SK-N-SH (cell line): ENCODE measurements around the gene GDNF. TPM values are rescaled to one million over a fixed set of nuclear protein-coding genes. Genes with fewer than 3 reads are reported as not detected.
A peak's percentile ranks its signal among the peaks of the same experiment; 100 is the strongest.

Experiments
- CTCF ChIA-PET: fragments of 300-600, 350-600 bp; formaldehyde crosslinking; extraction: SDS; loops from one replicate; lab custom pipeline; 2021; lab: Yijun Ruan, JAX
- POLR2A ChIA-PET: fragments of 350-600 bp; sonication (Branson Sonifier 250); formaldehyde crosslinking; extraction: SDS; loops from one replicate; lab custom pipeline; 2020; ENCODE audit warnings: antibody characterized with exemption, inconsistent platforms; lab: Yijun Ruan, JAX
- DNase-seq: peaks from one replicate; pipeline ENCODE4 v3.0.0; 2012
- H2AFZ ChIP-seq: fragments of 200-600 bp; sonication (generic); 2 replicates; pipeline ENCODE4 v1.8.1; 2016; ENCODE audit warnings: antibody characterized with exemption, mild to moderate bottlenecking, low read depth
- H3F3A ChIP-seq: fragments of 200-600 bp; sonication (generic); replicated peaks from 2 replicates; pipeline ENCODE3; 2016; ENCODE audit warnings: antibody characterized with exemption, mild to moderate bottlenecking; ENCODE audit not compliant: insufficient read depth
- H3K27ac ChIP-seq, 2 experiments: fragments of 200-500 bp in 1 of 2; fragments of 200-600 bp in 1 of 2; sonication (Bioruptor generic) in 1 of 2; sonication (generic), shearing (Covaris generic) in 1 of 2; 2 replicates each; pipeline versions ENCODE4 v1.5.1 to v1.6.1; 2014 to 2016; ENCODE audit warnings: low read depth in 2 of 2, inconsistent platforms in 1 of 2, low read length in 1 of 2, mild to moderate bottlenecking in 1 of 2, mixed read lengths in 1 of 2
- H3K27me3 ChIP-seq: fragments of 200-600 bp; sonication (generic), shearing (Covaris generic); 2 replicates; pipeline ENCODE4 v1.6.1; 2016; ENCODE audit warnings: mixed run types; ENCODE audit not compliant: insufficient read depth
- H3K36me3 ChIP-seq, 2 experiments: fragments of 200-500 bp in 1 of 2; fragments of 200-600 bp in 1 of 2; sonication (Bioruptor generic) in 1 of 2; sonication (generic) in 1 of 2; replicated peaks in 1 of 2; 2 replicates each; pipeline versions ENCODE3 to v1.5.1; 2014 to 2016; ENCODE audit warnings: low read length in 1 of 2, mild to moderate bottlenecking in 1 of 2; ENCODE audit not compliant: insufficient read depth in 2 of 2, control insufficient read depth in 1 of 2
- H3K4me1 ChIP-seq, 2 experiments: fragments of 200-500 bp in 1 of 2; fragments of 200-600 bp in 1 of 2; sonication (Bioruptor generic) in 1 of 2; sonication (generic), shearing (Covaris generic) in 1 of 2; 2 replicates each; pipeline versions ENCODE4 v1.5.1 to v1.6.1; 2014 to 2016; ENCODE audit warnings: low read depth in 1 of 2, low read length in 1 of 2, mixed run types in 1 of 2; ENCODE audit not compliant: insufficient read depth in 2 of 2, control insufficient read depth in 1 of 2
- H3K4me2 ChIP-seq: fragments of 200-600 bp; sonication (generic), shearing (Covaris generic); 2 replicates; pipeline ENCODE4 v1.6.1; 2017; ENCODE audit warnings: mixed run types
- H3K4me3 ChIP-seq, 2 experiments: fragments of 200-500 bp in 1 of 2; fragments of 200-600 bp in 1 of 2; sonication (Bioruptor generic) in 1 of 2; sonication (generic), shearing (Covaris generic) in 1 of 2; 2 replicates each; pipeline versions ENCODE4 v1.5.1 to v1.8.1; 2014 to 2016; ENCODE audit warnings: low read depth in 2 of 2, inconsistent platforms in 1 of 2, low read length in 1 of 2, mild to moderate bottlenecking in 1 of 2, mixed read lengths in 1 of 2, moderate library complexity in 1 of 2
- H3K79me2 ChIP-seq: fragments of 200-600 bp; sonication (generic); 2 replicates; pipeline ENCODE4 v1.8.1; 2017; ENCODE audit warnings: mild to moderate bottlenecking; ENCODE audit not compliant: insufficient read depth
- H3K9ac ChIP-seq: fragments of 200-600 bp; sonication (generic); 2 replicates; pipeline ENCODE4 v1.6.1; 2017; ENCODE audit warnings: mixed run types
- H3K9me2 ChIP-seq: fragments of 200-600 bp; sonication (generic); 2 replicates; pipeline ENCODE4 v1.6.1; 2017; ENCODE audit warnings: mixed run types
- H3K9me3 ChIP-seq: fragments of 200-600 bp; sonication (generic); 2 replicates; pipeline ENCODE4 v1.6.1; 2017; ENCODE audit warnings: mixed run types, mild to moderate bottlenecking, moderate library complexity
- H4K20me1 ChIP-seq: fragments of 200-600 bp; sonication (generic); 2 replicates; pipeline ENCODE4 v1.6.1; 2017; ENCODE audit warnings: mild to moderate bottlenecking, mixed run types; ENCODE audit not compliant: insufficient read depth
- CTCF ChIP-seq: fragments of 200-600 bp; sonication (generic); IDR thresholded peaks from 2 replicates; pipeline ENCODE4 v1.6.1; 2017; ENCODE audit warnings: antibody characterized with exemption, mild to moderate bottlenecking, moderate library complexity
- ELF1 ChIP-seq: IDR thresholded peaks from 2 replicates; pipeline ENCODE4 v1.4.0; 2012
- EP300 ChIP-seq, 2 experiments: IDR thresholded peaks; 2 replicates each; pipeline versions ENCODE4 v1.4.0 to v1.6.1; 2012; ENCODE audit warnings: borderline replicate concordance in 1 of 2, low read depth in 1 of 2, low read length in 1 of 2
- EZH2phosphoT487 ChIP-seq: fragments of 200-600 bp; sonication (generic); IDR thresholded peaks from 2 replicates; pipeline ENCODE4 v1.6.1; 2017; ENCODE audit warnings: low read depth, mixed run types, mild to moderate bottlenecking, antibody characterized with exemption, moderate library complexity, borderline replicate concordance
- FOSL2 ChIP-seq: IDR thresholded peaks from 2 replicates; pipeline ENCODE4 v1.4.0; 2012; ENCODE audit warnings: low read depth, mild to moderate bottlenecking, moderate library complexity, borderline replicate concordance
- GABPA ChIP-seq: IDR thresholded peaks from 2 replicates; pipeline ENCODE4 v1.4.0; 2012; ENCODE audit warnings: low read depth, mild to moderate bottlenecking
- GATA2 ChIP-seq: sonication (generic); formaldehyde crosslinking; IDR thresholded peaks from 2 replicates; pipeline ENCODE4 v1.5.0; 2020; ENCODE audit warnings: mild to moderate bottlenecking, missing genetic modification reagents
- IRF3 ChIP-seq: fragments of 150-350 bp; IDR thresholded peaks from 2 replicates; pipeline ENCODE4 v1.6.1; 2016; ENCODE audit warnings: mild to moderate bottlenecking, low read depth, low read length
- JUND ChIP-seq: IDR thresholded peaks from 2 replicates; pipeline ENCODE4 v1.4.0; 2012
- MAX ChIP-seq: IDR thresholded peaks from 2 replicates; pipeline ENCODE4 v1.4.0; 2012; ENCODE audit warnings: low read depth
- NFIC ChIP-seq: IDR thresholded peaks from 2 replicates; pipeline ENCODE4 v1.4.0; 2012; ENCODE audit warnings: borderline replicate concordance
- POLR2AphosphoS5 ChIP-seq: IDR thresholded peaks from 2 replicates; pipeline ENCODE4 v1.6.1; 2012; ENCODE audit warnings: low read depth, low read length
- RAD21 ChIP-seq: IDR thresholded peaks from 2 replicates; pipeline ENCODE4 v1.6.1; 2012; ENCODE audit warnings: mild to moderate bottlenecking, low read length
- RCOR1 ChIP-seq: fragments of 150-350 bp; IDR thresholded peaks from 2 replicates; pipeline ENCODE4 v1.6.1; 2017; ENCODE audit warnings: antibody characterized with exemption, low read length
- REST ChIP-seq: IDR thresholded peaks from 2 replicates; pipeline ENCODE4 v1.6.1; 2012; ENCODE audit warnings: mild to moderate bottlenecking, low read depth, low read length, moderate library complexity
- RXRA ChIP-seq: IDR thresholded peaks from 2 replicates; pipeline ENCODE4 v1.4.0; 2012; ENCODE audit warnings: low read depth, mild to moderate bottlenecking, borderline replicate concordance
- SIN3A ChIP-seq: IDR thresholded peaks from 2 replicates; pipeline ENCODE4 v1.6.1; 2012; ENCODE audit warnings: low read depth, mild to moderate bottlenecking, low read length, moderate library complexity, borderline replicate concordance
- USF1 ChIP-seq: IDR thresholded peaks from 2 replicates; pipeline ENCODE4 v1.4.0; 2012; ENCODE audit warnings: low read depth, borderline replicate concordance
- YY1 ChIP-seq: IDR thresholded peaks from 2 replicates; pipeline ENCODE4 v1.4.0; 2012; ENCODE audit warnings: low read depth, mild to moderate bottlenecking
- ZBTB33 ChIP-seq: IDR thresholded peaks from 2 replicates; pipeline ENCODE4 v1.4.0; 2012; ENCODE audit warnings: low read depth, borderline replicate concordance
- WGBS: methylation state at CpG from one replicate; pipeline ENCODE4 v1.1.6; 2017; ENCODE audit warnings: low lambda C conversion rate; 5-methylcytosine and 5-hydroxymethylcytosine counted together
- polyA plus RNA-seq, 3 experiments: library from polyadenylated mRNA; depleted of rRNA; stranded (reverse); fragments of >200 nt; gene quantifications; 2 replicates each; pipeline ENCODE4 v1.2.3, GENCODE V29; 2012

Gene GDNF
- polyA plus RNA-seq, 1 of the 3 experiments (the other 2 are of a cell fraction) = 9.0 TPM

- Histone ChIP-seq H3K9me3 (no peaks in the 10 kb centered on the region), H3K27me3 (no peaks in the 10 kb centered on the region), H3K4me1 (peaks cover 2 to 32% of the 10 kb centered on the region in 2 experiments; a peak in 3 of 4 replicates), H3K4me3 (peak overlapping the region; percentile 39 to 86; a peak in 3 of 4 replicates), H3K27ac (peak overlapping the region in 1 of 2 experiments; percentile 87; a peak in 2 of 4 replicates), H3K4me2 (peak overlapping the region; percentile 98), H3F3A (peaks cover 23% of the 10 kb centered on the region), H3K79me2 (peaks cover 99% of the 10 kb centered on the region), H4K20me1 (no peaks in the 10 kb centered on the region; the same call in 1 of the 2 replicates), H3K9me2 (no peaks in the 10 kb centered on the region), H3K9ac (peak overlapping the region; percentile 95; the same call in 1 of the 2 replicates), H2AFZ (no peak overlapping the region), H3K36me3 (peaks cover 0 to 8% of the 10 kb centered on the region in 2 experiments)
- POLR2A ChIA-PET = no interaction called here
- no peak for TF ChIP-seq FOSL2
- TF ChIP-seq MAX = no peak
- TF ChIP-seq IRF3 = no peak
- no peak for TF ChIP-seq NFIC
- TF ChIP-seq RCOR1 = no peak
- no peak for TF ChIP-seq EZH2phosphoT487
- no peak for TF ChIP-seq JUND
- no peak for TF ChIP-seq CTCF
- TF ChIP-seq RXRA = no peak
- TF ChIP-seq POLR2AphosphoS5 = no peak
- no peak for TF ChIP-seq YY1
- no peak for TF ChIP-seq SIN3A
- no peak for TF ChIP-seq EP300 (IDR thresholded peaks at IDR 0.05; ENCODE audit: borderline replicate concordance in 1 of 2, low read depth in 1 of 2, low read length in 1 of 2)
- TF ChIP-seq RAD21 = no peak
- no peak for TF ChIP-seq REST
- TF ChIP-seq ELF1 = no peak
- TF ChIP-seq GATA2 = no peak
- no peak for TF ChIP-seq ZBTB33
- no peak for TF ChIP-seq GABPA
- TF ChIP-seq USF1 = no peak
- DNase-seq = no peak
- CTCF ChIA-PET = interaction anchor here (0.6 to 1.3 kb wide), 4 partner anchors 9 to 357 kb away, joined by 3 to 5 read pairs (median 4); no protein-coding TSS in a partner anchor
- 54% methylated on average over 16 of the region's 19 CpGs for WGBS
Measured at GRCh38 chr5:37835380-37835973, 4.4 kb downstream of the GDNF start.
